Activated CD4-positive, CD25-positive, alpha-beta regulatory T cell treated with anti-CD3 and anti-CD28 coated beads, Interleukin-2, amount 50 U/mL, for 16 hours (primary cell): ENCODE measurements around the gene TRIP10.

ENCODE experiments used
- DNase-seq: peaks from one replicate; pipeline ENCODE4 v3.0.0-alpha.2; 2020; ENCODE audit warnings: low read depth, low spot score

Gene TRIP10

DNA sequence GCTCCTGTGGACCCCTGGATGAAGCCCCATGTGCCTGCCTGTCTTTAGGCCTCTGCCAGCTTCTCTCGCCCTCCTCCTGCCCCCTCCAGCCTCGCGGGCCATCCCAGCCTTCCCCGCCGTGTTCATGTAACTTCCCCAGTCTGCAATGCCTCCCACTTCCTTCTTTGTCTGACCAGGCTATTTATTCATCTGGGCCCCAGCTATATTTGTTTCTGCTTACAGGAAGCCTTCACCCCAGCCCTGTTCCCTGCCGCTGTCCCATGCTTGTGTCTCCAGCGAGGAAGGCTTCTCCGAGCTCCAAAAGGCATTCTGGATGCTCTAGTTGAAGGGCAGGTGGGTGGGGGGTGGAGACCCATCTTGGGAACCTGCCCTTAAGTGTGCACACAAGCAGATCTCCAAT lies 11.1 kb upstream of the TRIP10 start:
- DNase-seq = no peak

DNA sequence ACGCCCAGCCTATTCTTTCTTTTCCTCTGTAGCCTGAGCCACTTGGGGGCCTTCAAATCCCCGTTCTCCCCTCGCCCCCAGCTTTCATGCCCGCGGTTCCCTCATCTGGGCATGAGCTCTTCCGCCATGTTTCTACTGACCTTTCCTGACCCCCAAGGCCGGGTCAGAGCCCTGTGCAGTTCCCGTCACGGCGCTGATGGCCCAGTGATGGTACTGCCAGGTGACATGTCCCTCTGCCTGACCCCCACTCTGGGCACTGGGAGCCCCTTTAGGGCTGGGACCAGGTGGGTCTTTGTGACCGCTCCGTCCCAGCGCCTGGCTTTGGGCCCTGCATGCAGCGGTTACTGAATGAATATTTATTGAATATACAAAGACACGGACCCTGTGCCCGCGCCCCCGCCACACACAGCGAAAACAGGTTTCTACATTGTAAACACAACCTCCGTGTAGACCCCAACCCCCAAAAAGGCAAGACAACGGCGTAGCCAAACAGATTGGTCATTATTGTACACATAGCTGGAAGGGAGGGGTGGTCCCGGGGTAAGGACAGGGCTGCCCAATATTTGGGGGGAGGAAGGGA lies 9.8 kb upstream of the TRIP10 start:
- DNase-seq = no peak

DNA sequence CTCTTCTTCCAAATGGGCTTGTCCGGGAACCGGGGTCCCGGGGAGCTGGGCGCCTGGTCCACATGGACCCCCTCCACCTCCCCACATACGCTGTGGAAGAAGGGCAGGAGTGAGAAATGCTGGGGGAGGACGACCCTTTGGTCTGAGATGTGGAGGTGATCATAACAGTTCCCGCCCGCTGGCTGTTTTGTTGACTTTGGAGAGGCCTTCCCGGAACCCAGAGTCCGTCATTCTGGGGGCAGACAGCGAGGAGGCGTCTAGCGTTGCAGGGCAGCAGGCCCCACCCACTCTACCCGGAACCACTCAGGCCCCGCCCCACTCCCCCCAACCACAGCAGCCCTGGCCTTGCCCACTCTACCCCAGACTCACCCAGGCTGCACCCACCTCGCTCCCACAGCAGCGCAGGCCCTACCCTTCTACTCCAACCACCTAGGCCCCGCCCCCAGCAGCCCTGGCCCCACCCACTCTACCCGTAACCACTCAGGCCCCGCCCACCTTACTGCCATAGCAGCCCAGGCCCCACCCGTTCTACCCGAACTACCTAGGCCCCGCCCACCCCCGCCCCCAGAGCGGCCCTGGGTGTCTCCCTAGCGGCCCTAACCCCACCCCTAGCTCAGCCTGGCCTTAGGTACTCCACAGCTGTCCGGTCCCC lies 9.2 kb upstream of the TRIP10 start:
- no peak for DNase-seq

DNA sequence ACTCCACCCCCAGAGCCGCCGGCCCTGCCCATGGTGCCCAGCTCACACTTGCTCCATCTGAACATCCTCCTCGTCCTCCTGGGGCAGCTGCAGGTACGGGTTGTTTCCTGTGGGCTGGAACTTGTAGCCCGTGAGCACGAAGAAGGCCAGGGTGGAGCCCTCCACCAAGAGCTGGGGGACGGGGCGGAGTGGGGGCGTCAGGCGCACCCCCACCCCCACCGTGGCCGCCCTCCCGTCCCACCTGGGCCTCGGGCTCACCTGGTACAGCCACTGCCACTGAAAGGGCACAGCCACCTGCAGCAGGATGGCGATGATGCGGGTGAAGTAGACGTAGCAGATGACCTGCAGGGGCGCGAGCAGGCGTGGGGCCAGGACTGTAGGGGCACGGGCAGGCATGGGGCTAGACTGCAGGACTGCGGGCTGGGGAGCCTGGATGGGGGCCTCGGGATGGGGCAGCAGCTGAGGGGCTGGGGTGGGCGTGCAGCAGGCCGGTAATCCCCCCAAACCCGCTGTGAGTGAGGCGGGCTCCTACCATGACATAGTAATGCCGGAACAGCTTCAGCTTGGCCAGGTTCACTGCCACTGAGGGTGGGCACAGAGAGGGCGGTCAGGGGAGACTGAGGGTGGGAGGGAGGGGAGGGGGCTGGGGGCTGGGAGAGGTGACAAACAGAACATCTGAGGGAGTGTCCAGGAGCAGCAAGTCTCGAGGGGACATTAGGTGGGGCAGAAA lies 8.4 kb upstream of the TRIP10 start:
- DNase-seq = no peak

DNA sequence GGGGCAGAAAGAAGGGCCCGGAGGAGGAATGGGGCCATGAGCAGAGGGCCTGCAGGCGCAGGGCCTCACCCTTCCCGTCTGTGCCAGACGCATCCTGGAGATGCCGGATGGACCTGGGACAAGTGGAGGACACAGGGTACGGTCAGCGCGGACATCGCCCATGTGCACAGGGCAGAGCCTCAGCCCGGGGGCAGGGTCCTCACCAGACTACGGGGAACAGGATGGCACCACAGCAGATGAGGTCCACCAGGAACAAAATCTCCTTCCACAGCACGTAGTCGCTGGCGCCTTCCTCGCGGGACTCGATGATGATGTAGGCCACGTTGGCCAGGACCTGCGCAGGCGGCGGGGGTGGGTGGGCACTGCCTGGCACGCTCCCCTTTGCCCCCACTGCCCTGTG lies 7.7 kb upstream of the TRIP10 start:
- no peak for DNase-seq

DNA sequence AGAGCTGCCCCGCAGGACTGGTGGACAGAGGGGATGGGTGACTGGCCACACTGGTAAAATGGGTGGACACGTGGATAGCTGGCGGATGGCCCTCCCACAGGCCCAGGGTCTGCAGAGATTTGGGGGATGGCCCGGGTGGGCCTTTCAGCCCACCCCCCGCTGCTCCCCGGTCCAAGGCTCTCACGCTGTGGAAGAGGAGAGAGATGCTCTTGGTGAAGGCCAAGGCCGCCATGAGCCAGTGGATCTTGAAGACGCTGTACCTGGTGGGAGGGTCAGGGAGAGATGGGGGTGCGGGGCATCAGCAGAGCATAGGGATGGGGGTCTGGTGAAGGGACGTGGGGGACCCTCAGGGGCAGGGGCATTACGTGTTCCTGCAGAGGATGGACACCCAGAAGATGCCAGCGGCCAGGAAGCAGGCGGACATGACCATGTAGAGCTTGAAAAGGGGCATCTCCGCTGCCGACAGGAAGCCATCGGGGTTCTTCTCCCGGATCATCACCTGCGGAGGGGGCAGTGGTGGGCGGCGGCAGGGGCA lies 6.6 kb upstream of the TRIP10 start:
- DNase-seq = no peak

DNA sequence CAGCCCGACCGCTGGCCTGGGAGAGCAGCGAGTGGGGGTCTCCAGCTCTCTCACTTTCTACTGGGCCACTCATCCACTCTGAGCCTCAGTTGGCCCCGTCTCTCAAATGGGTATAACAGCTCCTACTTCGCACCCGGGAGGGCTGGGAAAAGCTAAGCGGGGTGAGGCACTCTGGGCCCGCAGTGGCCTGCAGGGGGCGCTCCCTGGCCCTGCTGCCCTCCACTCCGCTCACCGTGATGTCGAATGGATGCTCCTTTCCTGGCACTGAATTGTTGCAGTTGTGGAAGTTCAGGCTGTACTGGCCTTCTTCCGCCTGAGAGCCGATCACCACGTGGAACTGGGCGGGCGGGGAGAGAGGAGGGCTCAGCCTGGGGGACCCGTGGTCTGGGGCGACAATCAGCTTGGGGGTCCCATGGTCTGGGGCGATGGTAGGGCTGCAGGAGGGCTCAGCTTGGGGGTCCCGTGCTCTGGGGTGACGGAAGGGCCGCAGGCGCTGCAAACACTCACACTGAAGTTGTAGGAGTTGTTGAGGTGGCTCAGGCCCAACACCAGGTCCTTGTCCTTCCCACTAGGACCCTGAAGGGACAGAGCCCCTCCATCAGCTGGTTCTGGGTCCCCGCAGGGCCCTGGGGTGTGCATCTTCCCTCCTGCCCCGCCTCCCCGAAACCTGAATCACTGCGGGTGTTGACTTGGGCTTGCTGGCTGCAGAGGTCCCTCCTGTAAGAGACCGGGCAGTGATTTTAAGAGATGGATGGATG lies 6.0 kb upstream of the TRIP10 start:
- DNase-seq = no peak

DNA sequence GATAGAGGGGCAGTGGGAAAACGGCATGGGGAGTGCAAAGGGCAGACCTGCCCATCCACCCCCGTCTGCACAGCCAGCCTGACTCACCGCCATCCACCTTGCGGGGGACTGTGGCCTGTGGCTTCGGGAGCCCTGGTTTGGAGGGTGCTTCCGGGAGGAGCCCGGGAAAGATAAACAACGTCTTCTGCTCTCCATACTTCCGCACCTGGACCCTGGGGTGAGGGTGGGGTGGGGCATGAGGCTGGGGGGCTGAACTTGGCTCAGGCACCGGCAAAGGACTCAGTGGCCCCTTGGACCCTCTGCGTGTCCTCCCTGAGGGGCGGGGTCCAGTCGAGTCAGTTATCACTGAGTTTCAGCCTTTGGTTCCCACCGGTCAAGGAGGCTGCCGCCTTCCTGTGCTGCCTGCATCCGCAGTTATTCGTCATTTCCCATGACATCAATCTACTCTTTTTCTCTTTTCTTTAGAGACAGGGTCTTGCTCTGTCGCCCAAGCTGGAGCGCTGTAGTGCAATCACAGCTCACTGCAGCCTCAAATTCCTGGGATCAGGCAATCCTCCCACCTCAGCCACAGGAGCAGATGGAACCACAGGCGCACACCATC lies 5.3 kb upstream of the TRIP10 start:
- no peak for DNase-seq

DNA sequence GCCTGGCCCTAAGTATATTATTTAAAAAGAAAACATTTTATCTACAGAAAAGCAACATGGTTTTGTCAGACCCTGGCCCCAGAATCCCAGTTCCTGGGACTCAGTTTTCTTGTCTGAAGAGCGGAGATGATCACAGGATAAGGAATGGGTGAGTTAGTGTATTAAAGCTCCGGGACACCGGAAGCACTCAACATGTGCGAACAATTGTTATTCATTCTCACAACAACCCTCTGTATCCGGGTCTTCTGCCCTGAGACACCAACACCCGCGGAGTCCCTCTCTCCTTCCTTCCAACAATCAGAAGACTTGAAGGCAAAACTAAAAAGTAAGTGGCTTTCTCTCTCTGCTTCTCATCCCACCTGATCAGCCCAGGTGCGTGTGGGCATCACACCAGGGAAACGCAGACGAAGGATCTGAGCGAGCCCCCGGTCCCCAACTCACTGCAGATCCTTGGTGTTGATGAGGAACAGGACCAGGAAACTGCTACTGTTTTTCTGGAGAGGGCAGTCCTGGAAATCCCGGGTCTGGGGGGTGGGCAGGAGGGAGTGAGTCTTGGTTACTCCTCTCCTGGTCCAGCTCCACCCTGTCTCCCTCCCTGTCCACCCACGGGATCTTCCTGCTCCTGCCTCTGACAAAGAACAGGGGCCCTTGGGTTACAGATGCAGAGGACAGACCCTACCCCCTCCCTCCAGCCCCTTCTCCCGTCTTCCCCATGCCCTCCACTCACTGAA lies 4.1 kb upstream of the TRIP10 start:
- no peak for DNase-seq

DNA sequence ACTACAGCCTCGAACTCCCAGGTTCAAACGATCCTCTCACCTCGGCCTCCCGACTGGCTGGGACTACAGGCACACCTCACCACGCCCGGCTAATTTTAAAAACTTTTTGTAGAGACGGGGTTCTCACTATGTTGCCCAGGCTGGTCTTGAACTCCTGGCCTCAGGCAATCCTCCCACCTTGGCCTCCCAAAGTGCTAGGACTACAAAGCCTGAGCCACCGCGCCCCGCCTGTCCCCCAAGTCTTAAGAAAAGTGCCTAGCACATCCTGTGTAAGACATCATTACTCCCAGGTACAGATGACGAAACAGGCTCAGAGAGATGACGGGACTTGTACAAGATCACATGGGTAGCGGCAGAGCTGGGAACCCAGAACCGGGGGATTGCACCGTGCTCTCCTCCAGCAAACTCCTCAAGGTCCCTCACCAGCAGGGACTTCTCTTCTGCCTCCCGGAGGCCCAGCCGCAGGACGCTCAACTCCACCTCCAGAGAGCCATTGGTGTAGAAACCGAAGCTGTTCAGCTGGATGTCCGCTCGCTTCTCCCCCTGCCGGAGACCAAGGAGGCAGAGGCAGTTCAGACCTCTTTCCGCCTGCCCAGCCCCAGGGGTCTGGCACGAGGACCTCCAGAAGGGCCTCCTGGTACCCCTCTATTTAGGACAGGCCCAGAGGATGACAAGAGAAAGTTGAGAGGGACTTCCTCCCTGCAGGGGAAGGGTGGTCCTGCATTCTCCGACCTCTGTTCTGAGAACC lies 3.1 kb upstream of the TRIP10 start:
- DNase-seq = peak; percentile 47

DNA sequence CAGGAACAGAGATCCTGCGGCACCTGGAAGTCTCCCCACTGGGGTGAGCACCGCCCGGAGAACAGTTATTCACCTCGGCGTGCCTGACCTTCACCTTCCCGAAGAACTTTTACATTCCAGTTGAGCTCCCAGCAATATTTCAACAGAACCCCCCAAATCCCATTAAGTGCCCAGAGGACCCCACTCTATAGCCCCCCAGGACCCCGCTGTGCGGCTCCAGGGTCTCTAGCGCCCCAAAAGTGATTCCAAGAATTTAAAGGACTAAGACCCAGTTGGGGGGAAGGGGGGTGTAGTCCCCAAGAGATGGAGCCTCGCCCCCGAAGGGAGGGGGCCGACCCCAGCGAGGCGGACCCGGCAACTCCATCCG lies 2.6 kb upstream of the TRIP10 start:
- DNase-seq = no peak

DNA sequence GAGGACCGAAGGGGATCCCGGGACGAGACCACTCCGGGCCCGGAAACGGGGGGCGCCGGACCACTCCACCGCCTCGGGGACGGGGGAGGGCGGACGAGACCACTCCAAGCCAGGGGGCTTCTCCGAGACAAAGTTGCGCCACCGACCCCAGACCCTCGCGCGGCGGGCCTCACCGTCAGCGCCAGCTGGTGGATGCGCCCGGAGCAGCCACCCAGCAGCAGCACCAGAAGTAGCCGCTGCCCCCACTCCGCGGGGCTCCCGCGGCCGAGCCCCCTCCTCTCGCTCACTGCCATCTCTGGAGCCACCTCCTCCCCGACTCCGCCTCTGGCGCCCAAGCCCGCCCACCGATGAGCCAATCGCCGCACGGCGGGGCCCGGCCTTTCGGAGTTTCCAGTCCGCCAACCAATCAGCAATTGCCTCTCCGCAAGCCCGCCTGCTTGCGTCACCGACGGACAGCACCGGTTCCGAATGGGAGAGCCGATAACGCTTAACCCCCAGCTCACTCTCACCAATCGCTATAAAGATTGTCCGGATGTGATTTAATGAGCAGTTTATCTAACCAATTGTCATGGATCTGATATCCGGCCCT lies 2.1 kb upstream of the TRIP10 start, which contains the start of gene GPR108:
GPR108 (minus strand) TSS at position 297 of the 589 bp plus-strand sequence; CDS start at position 293, 4 bp downstream.
- peak; percentile 99 for DNase-seq

DNA sequence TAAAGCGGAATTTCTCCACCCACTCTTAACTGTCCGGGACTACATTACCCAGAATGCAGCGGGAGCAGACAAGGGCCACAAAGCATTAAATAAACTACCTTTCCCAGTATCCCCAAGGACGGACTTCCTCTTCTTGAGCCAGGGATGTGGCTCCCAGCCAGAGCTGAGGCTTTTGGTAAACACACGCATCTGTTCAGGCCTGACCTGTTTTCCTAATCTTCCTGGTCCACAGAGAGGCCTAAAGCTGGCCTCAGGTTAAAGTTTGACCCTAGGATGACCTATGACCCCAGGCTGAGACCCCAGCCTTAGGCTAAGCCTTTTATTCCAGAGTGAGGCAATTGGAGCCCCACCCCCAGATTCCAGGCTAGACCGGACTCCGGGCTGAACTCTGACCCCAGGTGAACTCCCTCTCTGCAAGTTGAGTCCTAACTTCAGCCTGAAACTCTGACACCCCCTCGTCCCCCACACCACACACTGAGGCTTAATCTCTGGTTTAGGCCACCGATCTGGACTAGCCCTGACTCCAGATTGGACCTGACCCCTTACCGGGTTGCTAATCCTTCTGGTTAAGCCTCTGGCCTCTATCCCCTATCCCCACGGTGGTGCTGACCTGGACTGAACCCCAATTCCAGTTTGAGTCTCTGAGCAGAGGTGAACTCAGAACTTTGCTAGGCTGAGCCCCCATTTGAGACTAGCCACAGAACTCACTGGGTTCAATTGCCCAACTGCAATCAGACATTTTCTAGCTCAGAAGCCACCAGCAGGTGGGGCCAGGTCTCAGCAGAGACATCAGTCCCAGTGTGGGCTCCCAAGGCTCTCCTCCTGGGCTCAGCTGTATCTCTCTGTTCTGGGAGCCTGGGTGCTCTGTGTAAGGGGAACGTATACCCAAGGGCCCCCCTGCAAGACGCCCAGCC lies 1.4 kb upstream of the TRIP10 start:
- peak; percentile 55 for DNase-seq

DNA sequence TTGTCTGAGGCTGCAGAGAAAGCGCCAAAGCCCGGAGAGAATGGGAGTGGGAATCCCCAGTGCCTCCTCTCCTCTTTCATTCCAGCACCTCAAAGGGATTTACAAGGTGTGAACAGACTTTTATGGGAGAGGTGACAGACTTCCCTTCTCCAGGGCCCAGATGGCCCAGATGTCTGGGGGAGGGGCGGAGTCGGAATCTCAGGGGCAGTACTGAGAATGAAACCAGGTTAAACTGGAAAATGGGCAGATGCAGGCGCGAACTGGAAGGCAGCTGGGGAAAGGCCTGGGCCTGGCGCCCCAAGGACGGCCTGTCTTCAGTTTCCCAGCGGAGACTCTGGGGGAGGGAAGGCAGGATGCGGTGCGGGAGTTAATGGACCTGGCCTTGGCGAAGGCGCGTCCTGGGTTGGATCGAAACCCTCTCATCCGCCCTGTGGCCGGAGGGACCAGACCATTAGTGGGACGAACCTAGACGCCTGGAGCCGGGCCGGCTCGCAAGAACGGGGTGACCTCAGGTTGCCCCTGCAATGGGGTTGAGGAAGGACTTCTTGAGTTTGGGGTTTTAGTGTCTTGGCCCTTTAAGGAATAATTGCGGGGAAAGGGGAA lies 592 bp upstream of the TRIP10 start:
- no peak for DNase-seq

DNA sequence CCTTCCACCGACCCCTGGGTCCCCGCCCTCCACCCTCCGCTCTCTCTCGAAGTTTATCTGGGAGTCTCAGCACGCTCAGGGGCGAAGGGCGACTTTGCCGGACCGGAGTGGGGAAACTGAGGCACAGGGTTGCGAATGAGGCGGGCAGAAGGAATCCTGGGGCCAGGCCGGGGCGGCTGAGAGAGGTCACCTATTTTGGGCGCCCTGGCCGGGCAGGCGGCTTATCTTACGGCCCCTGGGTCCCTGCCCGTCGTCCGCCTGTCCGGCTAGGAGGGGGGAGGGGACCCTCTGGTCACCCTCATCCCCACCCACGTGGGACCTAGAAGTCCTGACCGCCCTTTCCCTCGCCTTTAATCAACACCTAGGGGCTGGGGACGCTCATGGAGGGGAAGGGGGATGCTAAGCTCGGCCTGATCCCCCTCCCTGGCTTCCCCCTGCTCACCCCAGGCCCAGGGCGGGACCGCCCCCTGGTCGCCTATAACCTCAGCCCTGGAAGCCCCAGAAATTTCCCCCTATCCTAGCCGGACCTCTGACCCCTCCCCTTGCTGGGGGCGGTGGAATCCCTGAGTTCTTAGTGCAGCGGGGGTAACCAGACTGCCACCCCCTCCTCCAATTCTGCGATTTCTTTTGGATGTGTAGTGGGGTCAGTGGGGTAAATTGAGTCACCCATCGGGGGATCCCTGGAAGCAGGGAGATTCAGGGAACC lies 556 bp downstream of the TRIP10 start:
- no peak for DNase-seq

DNA sequence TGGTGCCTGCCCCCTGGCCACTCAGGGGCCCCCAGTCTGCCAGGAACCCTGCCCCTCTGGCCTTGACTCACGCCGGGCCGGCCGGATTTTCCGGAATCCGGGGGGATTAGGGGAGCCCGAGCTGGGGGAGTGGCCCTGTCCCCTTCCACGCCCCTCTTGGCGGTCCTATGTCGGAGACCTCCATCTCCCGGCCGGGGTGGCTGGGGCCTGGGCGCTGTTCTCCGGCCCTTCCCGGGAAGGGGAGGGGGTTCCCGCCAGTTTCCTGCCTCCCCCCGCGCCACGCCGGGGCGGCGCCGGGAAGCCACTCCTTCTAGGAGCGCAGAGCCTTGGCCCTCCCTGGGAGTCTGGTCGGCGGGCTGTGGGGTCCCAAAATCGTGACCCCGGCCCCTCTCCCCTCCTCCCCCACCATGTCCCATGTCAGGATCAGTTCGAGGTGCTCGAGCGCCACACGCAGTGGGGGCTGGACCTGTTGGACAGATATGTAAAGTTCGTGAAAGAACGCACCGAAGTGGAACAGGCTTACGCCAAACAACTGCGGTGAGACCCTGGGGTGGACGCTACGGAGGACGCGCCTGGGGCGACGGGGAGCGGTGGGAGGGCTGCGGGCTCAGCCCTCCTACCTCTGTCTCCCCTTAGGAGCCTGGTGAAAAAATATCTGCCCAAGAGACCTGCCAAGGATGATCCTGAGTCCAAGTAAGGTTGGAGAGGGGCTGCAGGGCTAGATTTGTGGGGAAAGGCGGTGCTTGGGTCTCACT lies 1.3 kb downstream of the TRIP10 start:
- DNase-seq = no peak

DNA sequence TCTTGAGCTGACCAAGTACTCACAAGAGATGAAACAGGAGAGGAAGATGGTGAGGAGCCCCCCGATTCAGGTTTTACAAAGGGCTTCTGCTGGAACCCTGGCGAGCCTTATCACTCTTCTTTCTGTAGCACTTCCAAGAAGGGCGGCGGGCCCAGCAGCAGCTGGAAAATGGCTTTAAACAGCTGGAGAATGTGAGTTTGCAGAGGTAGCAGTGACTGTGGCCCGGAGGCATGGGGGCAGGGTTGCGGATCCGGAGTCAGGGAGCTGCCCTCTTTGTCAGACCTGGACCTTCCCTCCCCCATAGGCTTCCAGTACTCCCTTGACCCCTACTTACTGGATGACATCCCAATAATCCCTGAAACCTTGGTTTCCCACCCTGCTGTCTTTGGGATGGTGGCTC lies 3.6 kb downstream of the TRIP10 start:
- no peak for DNase-seq
